T-helper 1 cell treated with Interleukin-12 subunit alpha and Interleukin-12 subunit beta and Interleukin-4 antibody, amounts not matched to agents 30 μg/mL and 1 μg/mL, for 36 hours (primary cell): Measurements from ENCODE around the gene TRIM31.
"Not testable (repeated sequence)": the region's sequence is repeated elsewhere in the genome, so short reads cannot be mapped to it uniquely, and the experiment has no call there.

ENCODE experiments used
- H3K27ac Mint-ChIP-seq: one replicate; pipeline ENCODE4 v1.8.0; 2021; ENCODE audit warnings: mild to moderate bottlenecking, mixed read lengths
- H3K27me3 Mint-ChIP-seq: one replicate; pipeline ENCODE4 v1.8.0; 2021; ENCODE audit warnings: low read depth, mixed read lengths
- H3K36me3 Mint-ChIP-seq: one replicate; pipeline ENCODE4 v1.8.0; 2021; ENCODE audit warnings: low read depth, mixed read lengths
- H3K4me1 Mint-ChIP-seq: one replicate; pipeline ENCODE4 v1.8.0; 2021; ENCODE audit warnings: low read depth, mixed read lengths
- H3K4me3 Mint-ChIP-seq: one replicate; pipeline ENCODE4 v1.8.0; 2021; ENCODE audit warnings: mild to moderate bottlenecking, moderate library complexity, mixed read lengths
- H3K9me3 Mint-ChIP-seq: one replicate; pipeline ENCODE4 v1.8.0; 2021; ENCODE audit warnings: mixed read lengths

Gene TRIM31

DNA sequence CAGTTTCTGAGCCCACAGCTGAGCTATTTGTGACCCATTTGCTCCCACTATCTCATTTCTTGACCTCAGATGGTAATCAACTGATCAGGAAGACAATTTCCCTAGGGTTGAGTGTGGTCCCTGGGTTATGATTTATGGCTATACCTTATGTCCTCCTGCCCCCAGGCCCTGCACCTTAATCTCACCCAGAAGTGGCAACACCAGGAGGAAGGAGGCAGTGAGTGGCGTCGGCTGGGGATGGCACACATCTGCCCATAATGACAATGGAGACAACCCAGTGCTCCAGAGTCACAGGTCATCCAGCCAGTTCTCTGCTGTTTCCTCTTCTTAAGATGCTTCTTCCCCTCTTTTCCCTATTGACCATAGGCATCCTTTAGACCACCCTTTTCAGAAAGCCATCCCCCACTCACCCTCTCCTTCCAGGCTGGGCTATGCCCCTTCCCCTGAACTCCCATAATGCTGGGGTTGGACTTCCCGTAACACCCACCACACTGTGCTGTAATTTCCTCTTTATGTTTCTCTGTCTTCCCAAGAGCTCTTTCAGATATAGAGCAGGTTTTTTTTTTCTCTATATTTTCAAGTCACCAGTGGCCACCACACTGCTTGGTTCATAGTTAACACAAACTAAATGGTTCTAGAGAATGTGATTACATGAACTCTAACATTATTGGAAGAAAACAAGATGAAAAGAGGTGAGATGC is 40.2 kb upstream of the TRIM31 start:
- no peak overlapping the region for H3K4me3 Mint-ChIP-seq
- H3K27me3 Mint-ChIP-seq = peaks cover 8% of the 10 kb centered on the region
- no peaks in the 10 kb centered on the region for H3K36me3 Mint-ChIP-seq
- peaks cover 18% of the 10 kb centered on the region for H3K4me1 Mint-ChIP-seq
- no peaks in the 10 kb centered on the region for H3K9me3 Mint-ChIP-seq
- no peak overlapping the region for H3K27ac Mint-ChIP-seq

DNA sequence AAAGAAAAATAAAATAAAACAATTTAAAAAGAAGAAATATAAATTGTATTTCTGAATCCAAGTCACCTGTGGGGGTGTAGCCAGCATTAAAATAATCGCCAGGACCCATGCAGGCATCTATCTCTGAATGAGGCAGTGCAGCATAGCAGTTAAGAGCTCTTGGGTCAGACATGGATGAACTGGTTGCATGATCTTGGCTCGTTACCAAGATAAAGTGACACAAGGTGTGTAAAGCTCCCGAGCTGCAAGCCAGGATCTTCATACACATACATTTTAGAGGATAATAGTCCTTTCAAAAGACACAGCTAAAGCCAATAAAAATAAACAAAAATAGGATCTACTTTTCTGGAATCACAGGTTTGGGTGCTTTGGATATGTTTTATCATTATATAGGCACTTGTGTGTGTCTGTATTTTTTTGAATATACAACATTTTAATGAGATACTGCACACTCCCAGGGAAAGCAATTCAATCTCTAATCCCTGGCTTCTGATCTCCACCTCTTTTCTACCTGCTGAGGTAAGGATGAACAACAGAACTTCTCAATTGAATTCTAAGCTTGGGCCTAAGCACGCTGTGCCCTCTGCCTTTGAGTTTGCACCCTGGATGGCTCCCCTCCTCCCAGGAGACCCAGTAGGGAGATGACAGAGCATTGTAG is 39.3 kb upstream of the TRIM31 start:
- no peak overlapping the region for H3K4me3 Mint-ChIP-seq
- H3K27me3 Mint-ChIP-seq = peaks cover 8% of the 10 kb centered on the region
- H3K9me3 Mint-ChIP-seq = no peaks in the 10 kb centered on the region
- H3K4me1 Mint-ChIP-seq = peaks cover 18% of the 10 kb centered on the region
- H3K36me3 Mint-ChIP-seq = no peaks in the 10 kb centered on the region
- H3K27ac Mint-ChIP-seq = no peak overlapping the region

DNA sequence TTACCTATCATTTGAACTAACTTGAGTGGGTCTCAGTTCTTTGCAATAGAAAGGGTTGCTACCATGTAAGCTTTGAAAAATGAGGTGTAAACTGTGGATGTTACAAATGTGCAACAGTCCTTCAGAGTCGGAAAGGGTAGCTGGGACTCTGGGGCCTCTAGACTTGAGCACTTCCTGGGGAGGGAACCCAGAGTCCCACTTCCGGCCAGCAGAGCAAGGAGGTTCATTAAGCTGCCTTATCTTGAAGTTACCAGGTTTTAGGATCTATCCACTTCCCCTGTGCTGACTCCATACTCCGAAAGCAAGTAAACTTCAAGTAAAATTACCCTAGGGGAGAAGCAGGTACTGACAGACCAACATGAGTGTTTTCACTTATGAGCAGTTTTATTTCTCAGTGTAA is 38.7 kb upstream of the TRIM31 start:
- H3K9me3 Mint-ChIP-seq = no peaks in the 10 kb centered on the region
- peaks cover 19% of the 10 kb centered on the region for H3K4me1 Mint-ChIP-seq
- peak overlapping the region; percentile 34 for H3K27ac Mint-ChIP-seq
- H3K27me3 Mint-ChIP-seq = peaks cover 8% of the 10 kb centered on the region
- H3K36me3 Mint-ChIP-seq = no peaks in the 10 kb centered on the region
- H3K4me3 Mint-ChIP-seq = no peak overlapping the region

DNA sequence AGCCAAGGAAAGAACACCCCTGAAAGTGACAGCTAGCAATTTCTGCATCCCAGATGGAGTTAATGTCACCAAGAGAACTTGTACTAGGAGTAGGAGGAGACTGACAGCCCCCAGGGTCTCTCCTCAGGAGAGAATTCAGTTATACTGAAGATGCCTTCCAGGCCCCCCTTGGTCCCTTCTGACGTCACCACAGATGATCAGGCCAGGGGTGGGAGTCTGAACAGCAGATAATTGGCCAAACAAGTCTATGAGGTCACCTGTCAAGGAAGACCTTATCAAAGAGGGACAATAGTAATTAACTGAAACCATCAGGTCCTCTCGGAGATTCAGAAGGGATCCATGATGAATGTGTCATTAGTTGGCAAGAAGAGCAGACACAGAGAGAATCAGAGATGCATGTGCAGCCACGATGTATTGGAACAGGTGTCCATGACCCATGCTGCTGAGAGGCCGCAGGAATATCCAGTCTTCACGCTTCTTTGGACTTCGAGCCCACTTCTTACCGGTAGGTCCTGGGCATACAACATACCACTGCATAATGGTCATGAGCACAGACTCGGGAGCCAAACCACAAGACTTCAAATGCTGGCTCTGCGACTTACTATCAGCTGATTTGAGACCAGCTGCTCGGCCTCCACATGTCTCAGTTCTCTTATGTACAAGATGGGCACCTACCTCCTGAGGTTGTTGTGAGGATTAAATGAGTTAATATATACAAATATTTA is 37.9 kb upstream of the TRIM31 start:
- Mint-ChIP-seq H3K36me3 (no peaks in the 10 kb centered on the region), H3K4me1 (peaks cover 16% of the 10 kb centered on the region), H3K27ac (no peak overlapping the region), H3K27me3 (peaks cover 9% of the 10 kb centered on the region), H3K9me3 (no peaks in the 10 kb centered on the region), H3K4me3 (no peak overlapping the region)

DNA sequence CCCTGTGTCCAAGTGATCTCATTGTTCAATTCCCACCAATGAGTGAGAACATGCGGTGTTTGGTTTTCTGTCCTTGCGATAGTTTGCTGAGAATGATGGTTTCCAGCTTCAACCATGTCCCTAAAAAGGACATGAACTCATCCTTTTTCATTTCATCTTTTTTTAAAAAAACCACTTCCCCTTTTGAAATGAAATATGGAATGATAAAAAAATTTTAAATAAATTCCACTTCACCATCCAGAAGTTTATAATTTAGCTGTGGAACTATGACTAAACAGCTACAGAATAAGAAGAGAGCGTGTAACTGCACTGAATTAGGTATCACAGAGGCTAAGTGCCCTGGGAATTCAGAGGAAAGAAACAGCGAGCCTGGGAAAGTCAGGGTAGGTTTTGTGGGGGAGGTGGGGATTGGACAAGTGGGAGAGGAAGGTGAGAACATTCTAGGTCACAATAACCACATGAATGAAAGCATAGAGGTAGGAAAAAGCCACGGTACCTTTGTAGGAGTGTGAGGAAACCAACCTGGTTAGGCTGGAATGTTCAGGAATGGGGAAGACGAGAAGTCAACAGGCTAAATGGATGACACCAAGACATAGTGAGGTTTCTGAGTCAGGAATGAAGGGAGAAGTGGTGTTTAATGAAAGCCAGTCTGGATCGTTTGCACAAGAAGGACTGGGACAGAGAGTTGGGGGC is 37.1 kb upstream of the TRIM31 start:
- peaks cover 16% of the 10 kb centered on the region for H3K4me1 Mint-ChIP-seq
- no peaks in the 10 kb centered on the region for H3K36me3 Mint-ChIP-seq
- no peaks in the 10 kb centered on the region for H3K9me3 Mint-ChIP-seq
- H3K27ac Mint-ChIP-seq = no peak overlapping the region
- H3K4me3 Mint-ChIP-seq = no peak overlapping the region
- peaks cover 17% of the 10 kb centered on the region for H3K27me3 Mint-ChIP-seq

DNA sequence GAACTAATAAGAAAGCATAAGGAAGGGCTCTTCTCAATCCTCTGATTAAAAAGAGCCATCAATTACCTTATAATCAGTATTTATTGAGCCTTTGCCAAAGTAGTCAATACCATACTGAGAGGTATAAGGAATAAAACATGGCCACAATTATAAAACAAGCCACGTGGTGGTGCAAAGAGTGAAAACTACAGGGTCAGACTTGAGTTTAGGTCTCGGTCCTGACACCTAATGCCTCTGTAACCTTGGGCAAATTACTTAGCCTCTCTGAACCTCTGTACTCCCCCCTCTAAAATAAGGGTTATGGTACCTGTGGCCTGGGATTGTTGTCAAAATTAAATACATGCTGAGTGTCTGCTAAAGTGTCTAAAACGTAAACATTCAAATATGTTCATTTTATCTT is 36.3 kb upstream of the TRIM31 start:
- no peak overlapping the region for H3K4me3 Mint-ChIP-seq
- H3K9me3 Mint-ChIP-seq = no peaks in the 10 kb centered on the region
- H3K36me3 Mint-ChIP-seq = no peaks in the 10 kb centered on the region
- peaks cover 25% of the 10 kb centered on the region for H3K27me3 Mint-ChIP-seq
- H3K27ac Mint-ChIP-seq = no peak overlapping the region
- H3K4me1 Mint-ChIP-seq = peaks cover 16% of the 10 kb centered on the region

DNA sequence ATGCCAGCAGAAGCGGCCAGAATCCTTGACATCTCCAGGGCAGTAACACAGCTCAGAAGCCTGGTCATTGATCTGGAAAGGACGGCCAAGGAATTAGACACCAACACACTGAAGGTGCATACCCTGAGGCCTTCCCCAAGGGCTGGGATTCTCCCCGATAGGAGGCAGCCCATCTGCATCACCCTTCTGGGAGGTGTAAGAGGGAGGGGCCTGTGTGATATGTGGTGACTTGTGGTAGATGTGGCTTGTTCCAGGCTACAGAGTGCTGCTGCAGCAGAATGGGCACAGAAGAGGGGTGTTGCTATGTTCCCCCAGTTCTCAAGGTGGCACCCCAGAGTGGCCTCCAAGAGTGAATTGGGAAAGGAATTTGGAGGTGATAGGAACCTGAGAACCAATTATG is 34.2 kb upstream of the TRIM31 start:
- H3K27ac Mint-ChIP-seq = no peak overlapping the region
- H3K4me3 Mint-ChIP-seq = no peak overlapping the region
- no peaks in the 10 kb centered on the region for H3K36me3 Mint-ChIP-seq
- H3K27me3 Mint-ChIP-seq = peaks cover 41% of the 10 kb centered on the region
- no peaks in the 10 kb centered on the region for H3K9me3 Mint-ChIP-seq
- peaks cover 9% of the 10 kb centered on the region for H3K4me1 Mint-ChIP-seq

DNA sequence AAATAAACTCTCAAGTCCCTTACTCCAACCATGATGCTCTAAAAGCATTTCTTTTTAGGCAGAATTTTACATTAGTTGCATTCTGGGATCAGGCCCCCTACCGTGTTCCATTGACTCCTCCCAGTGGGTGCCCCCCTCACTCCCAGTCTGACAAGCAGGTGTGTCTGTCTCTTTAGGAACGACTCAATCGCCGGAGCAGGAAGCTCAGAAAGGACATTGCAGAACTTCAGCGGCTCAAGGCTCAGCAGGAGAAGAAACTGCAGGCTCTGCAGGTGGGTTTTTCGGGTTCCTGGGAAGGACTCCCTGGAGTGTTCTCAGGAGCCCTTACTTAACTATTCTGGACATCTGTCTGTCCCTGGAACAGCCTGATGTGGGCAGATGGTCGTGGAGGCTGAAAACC is 32.9 kb upstream of the TRIM31 start:
- H3K36me3 Mint-ChIP-seq = no peaks in the 10 kb centered on the region
- H3K27me3 Mint-ChIP-seq = peaks cover 52% of the 10 kb centered on the region
- H3K27ac Mint-ChIP-seq = no peak overlapping the region
- peaks cover 5% of the 10 kb centered on the region for H3K4me1 Mint-ChIP-seq
- no peak overlapping the region for H3K4me3 Mint-ChIP-seq
- H3K9me3 Mint-ChIP-seq = no peaks in the 10 kb centered on the region

DNA sequence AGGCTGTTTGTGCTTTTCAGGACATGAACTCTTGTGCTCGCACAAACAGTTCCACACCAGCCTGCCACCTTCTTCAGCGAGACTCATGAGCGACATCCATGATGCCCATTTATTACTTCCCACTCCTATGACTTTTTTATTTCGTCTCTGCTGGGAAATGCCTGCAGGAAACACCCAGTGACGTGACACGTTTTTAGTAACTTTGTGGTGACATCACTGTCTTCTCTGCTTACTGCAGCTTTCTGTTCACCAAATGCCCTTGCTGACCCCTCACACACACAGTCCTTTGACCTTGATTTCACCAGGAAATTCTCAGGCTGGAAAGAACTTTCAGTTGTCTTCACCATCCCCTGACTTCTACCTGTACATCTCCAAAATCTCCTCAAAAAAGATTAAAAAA is 31.9 kb upstream of the TRIM31 start:
- Mint-ChIP-seq H3K4me3 (no peak overlapping the region), H3K36me3 (no peaks in the 10 kb centered on the region), H3K9me3 (no peaks in the 10 kb centered on the region), H3K27me3 (peaks cover 57% of the 10 kb centered on the region), H3K27ac (no peak overlapping the region), H3K4me1 (peaks cover 5% of the 10 kb centered on the region)

DNA sequence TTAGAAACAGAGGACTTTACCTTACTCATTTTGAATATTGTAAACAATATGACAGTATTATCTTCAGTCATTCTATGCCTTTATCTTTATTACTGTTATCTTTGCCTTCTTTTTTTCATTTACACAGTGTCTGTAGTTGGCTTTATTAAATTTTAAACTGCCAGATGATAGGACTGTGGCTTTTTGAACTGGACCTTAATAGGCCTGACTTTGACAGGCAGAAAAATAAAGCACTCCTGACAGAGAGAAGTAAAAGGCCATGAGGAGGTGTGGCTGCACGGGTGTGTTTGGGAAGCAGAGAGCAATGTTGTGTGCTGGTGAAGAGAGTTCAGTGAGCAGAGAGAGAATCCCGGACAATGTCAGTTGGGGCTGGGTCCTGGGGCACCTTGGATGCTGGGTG is 30.9 kb upstream of the TRIM31 start:
- peaks cover 5% of the 10 kb centered on the region for H3K4me1 Mint-ChIP-seq
- H3K36me3 Mint-ChIP-seq = no peaks in the 10 kb centered on the region
- H3K4me3 Mint-ChIP-seq = no peak overlapping the region
- no peaks in the 10 kb centered on the region for H3K9me3 Mint-ChIP-seq
- H3K27me3 Mint-ChIP-seq = peaks cover 61% of the 10 kb centered on the region
- no peak overlapping the region for H3K27ac Mint-ChIP-seq

DNA sequence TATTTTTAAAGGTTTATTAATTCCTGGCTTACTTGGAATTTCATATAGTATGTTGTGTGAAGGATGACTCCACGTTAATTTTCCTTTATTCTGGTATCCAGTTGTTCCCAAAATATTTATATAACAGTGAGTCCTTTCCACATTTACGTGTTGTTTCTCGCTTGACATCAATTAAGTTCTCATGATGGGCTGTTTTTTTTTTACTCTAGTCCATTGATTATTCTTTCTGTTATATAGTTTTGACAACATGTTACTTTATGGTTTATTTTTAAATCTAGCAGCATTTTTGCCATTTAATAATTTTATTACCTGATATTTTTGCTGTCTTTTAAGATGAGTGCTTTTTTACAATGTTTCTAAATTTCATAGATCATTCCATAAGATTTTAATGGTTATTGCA is 29.8 kb upstream of the TRIM31 start:
- Mint-ChIP-seq H3K9me3 (no peaks in the 10 kb centered on the region), H3K4me3 (no peak overlapping the region), H3K27me3 (peaks cover 70% of the 10 kb centered on the region), H3K36me3 (no peaks in the 10 kb centered on the region), H3K27ac (no peak overlapping the region), H3K4me1 (peaks cover 5% of the 10 kb centered on the region)

DNA sequence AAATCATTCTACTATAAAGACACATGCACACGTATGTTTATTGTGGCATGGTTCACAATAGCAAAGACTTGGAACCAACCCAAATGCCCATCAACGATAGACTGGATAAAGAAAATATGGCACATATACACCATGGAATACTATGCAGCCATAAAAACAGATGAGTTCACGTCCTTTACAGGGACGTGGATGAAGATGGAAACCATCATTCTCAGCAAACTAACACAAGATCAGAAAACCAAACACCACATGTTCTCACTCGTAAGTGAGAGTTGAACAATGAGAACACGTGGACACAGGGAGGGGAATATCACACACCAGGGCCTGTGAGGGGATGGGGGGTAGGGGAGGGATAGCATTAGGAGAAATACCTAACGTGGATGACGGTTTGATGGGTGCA is 27.4 kb upstream of the TRIM31 start:
- not testable (repeated sequence) for H3K4me3 Mint-ChIP-seq, H3K27ac Mint-ChIP-seq, H3K9me3 Mint-ChIP-seq, H3K36me3 Mint-ChIP-seq, H3K4me1 Mint-ChIP-seq
- peaks cover 76% of the 10 kb centered on the region for H3K27me3 Mint-ChIP-seq

DNA sequence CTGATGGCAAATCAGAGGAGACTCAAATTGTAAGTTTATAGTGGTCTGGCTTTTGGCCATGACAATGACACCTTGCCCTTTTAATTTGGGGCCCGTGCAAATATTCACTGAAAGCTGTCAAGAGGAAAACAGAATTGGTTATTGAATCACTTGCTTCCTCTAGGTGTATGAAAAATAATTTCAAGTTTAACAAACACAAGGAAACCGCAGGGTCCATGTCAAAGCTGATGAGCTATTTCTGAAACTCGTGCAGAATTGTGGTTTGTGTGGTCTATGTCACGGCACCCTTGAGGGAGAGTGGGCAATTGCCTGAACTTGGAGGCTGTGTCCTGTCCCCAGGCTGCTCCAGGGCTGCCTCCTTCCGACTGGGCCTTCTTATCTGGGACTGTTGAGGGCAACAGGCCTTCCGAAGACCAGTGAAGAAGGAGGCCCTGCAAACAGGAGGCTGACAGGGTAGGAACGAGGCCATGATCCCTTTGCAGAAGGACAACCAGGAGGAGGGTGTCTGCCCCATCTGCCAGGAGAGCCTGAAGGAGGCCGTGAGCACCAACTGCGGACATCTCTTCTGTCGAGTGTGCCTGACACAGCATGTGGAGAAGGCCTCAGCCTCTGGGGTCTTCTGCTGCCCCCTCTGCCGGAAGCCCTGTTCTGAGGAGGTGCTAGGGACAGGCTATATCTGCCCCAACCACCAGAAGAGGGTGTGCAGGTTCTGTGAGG is 23.8 kb upstream of the TRIM31 start:
- Mint-ChIP-seq H3K4me1 (peaks cover 10% of the 10 kb centered on the region), H3K9me3 (no peaks in the 10 kb centered on the region), H3K4me3 (no peak overlapping the region), H3K36me3 (no peaks in the 10 kb centered on the region), H3K27me3 (peaks cover 65% of the 10 kb centered on the region), H3K27ac (no peak overlapping the region)

DNA sequence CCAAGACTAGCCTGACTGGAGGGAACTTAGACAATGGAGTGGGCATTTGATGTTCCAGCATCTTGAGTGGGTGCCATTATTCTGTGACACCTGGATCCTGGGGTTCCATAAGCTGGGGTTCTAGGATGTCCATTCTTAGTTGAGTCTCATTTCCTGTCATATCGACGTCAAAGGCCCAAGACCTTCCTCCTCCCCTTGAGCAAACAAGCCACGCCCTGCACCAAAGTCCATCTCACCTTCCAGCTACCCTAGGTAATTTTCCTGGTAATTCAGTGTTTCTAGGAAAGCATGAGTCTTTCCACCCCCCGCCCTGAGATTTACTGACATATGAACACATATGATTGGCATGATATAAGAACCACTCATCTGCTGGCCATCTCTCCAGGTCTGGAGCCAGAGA is 22.9 kb upstream of the TRIM31 start, which contains the start of gene TRIM40:
Gene TRIM40, plus strand, starts transcription at position 384 of the 400 bp plus-strand sequence. CDS start 897 bp downstream, outside the sequence.
- Mint-ChIP-seq H3K36me3 (peaks cover 1% of the 10 kb centered on the region), H3K4me1 (peaks cover 14% of the 10 kb centered on the region), H3K4me3 (no peak within 1 kb of the TSS), H3K27ac (no peak within 1 kb of the TSS), H3K9me3 (no peaks in the 10 kb centered on the region), H3K27me3 (peaks cover 65% of the 10 kb centered on the region)
